ENCODE measurements around the gene CACNA1C.

CACNA1C gene

GRCh38 chr12:2467447-2468195 lies 414.8 kb downstream of the CACNA1C start:
- no peaks in the 10 kb centered on the region for H3K79me2 ChIP-seq (ENCODE audit: insufficient read depth, low read length)
- ATAC-seq (ENCODE audit: insufficient read depth, low read depth): no peak
- H2AFZ ChIP-seq (ENCODE audit: low read depth, low read length): no peak overlapping the region
- no peak overlapping the region for H3K27ac ChIP-seq (ENCODE audit: low read length)
- no peak overlapping the region for H3K9ac ChIP-seq (ENCODE audit: low read depth, low read length)
- H3K4me1 ChIP-seq (ENCODE audit: insufficient read depth, low read length): no peaks in the 10 kb centered on the region
- H3K4me2 ChIP-seq (ENCODE audit: insufficient read depth, low read length): no peak overlapping the region
- H3K27me3 ChIP-seq (ENCODE audit: insufficient read depth, low read length, poor library complexity): peaks cover 14% of the 10 kb centered on the region
- H4K20me1 ChIP-seq (ENCODE audit: insufficient read depth, low read length): 0 out of 2 replicates have a peak, but pooled peaks cover 2% of the 10 kb centered on the region
- no peak for DNase-seq
- no peaks in the 10 kb centered on the region for H3K36me3 ChIP-seq (ENCODE audit: insufficient read depth, low read length)
- no peaks in the 10 kb centered on the region for H3K9me3 ChIP-seq (ENCODE audit: insufficient read depth, low read length, severe bottlenecking)
- H3K4me3 ChIP-seq (ENCODE audit: low read depth in 1 of 2, low read length in 2 of 2): no peak overlapping the region
- TF ChIP-seq CTCF (IDR thresholded peaks at IDR 0.05; ENCODE audit: borderline replicate concordance, extremely low read depth, low read length, poor library complexity, severe bottlenecking): no peak
- no peak for TF ChIP-seq EZH2 (IDR thresholded peaks at IDR 0.05; ENCODE audit: borderline replicate concordance, low read depth, low read length, severe bottlenecking)

GRCh38 chr12:2475984-2476383 lies 423.2 kb downstream of the CACNA1C start:
- DNase-seq (no peak), ATAC-seq (ENCODE audit: insufficient read depth, low read depth) (no peak)
- Histone ChIP-seq H4K20me1 (ENCODE audit: insufficient read depth, low read length) (no peaks in the 10 kb centered on the region), H3K27ac (ENCODE audit: low read length) (no peak overlapping the region), H3K4me1 (ENCODE audit: insufficient read depth, low read length) (no peaks in the 10 kb centered on the region), H3K9me3 (ENCODE audit: insufficient read depth, low read length, severe bottlenecking) (no peaks in the 10 kb centered on the region), H3K4me3 (ENCODE audit: low read depth in 1 of 2, low read length in 2 of 2) (no peak overlapping the region), H3K9ac (ENCODE audit: low read depth, low read length) (no peak overlapping the region), H3K27me3 (ENCODE audit: insufficient read depth, low read length, poor library complexity) (peaks cover 8% of the 10 kb centered on the region), H3K4me2 (ENCODE audit: insufficient read depth, low read length) (no peak overlapping the region), H3K79me2 (ENCODE audit: insufficient read depth, low read length) (no peaks in the 10 kb centered on the region), H2AFZ (ENCODE audit: low read depth, low read length) (no peak overlapping the region), H3K36me3 (ENCODE audit: insufficient read depth, low read length) (no peaks in the 10 kb centered on the region)
- TF ChIP-seq CTCF (IDR thresholded peaks at IDR 0.05; ENCODE audit: borderline replicate concordance, extremely low read depth, low read length, poor library complexity, severe bottlenecking) (no peak), EZH2 (IDR thresholded peaks at IDR 0.05; ENCODE audit: borderline replicate concordance, low read depth, low read length, severe bottlenecking) (no peak)

GRCh38 chr12:2477009-2477766 lies 424.4 kb downstream of the CACNA1C start:
- Histone ChIP-seq H3K9me3 (ENCODE audit: insufficient read depth, low read length, severe bottlenecking) (no peaks in the 10 kb centered on the region), H3K4me2 (ENCODE audit: insufficient read depth, low read length) (no peak overlapping the region), H4K20me1 (ENCODE audit: insufficient read depth, low read length) (no peaks in the 10 kb centered on the region), H3K36me3 (ENCODE audit: insufficient read depth, low read length) (no peaks in the 10 kb centered on the region), H3K4me3 (ENCODE audit: low read depth in 1 of 2, low read length in 2 of 2) (no peak overlapping the region), H2AFZ (ENCODE audit: low read depth, low read length) (no peak overlapping the region), H3K27ac (ENCODE audit: low read length) (no peak overlapping the region), H3K9ac (ENCODE audit: low read depth, low read length) (no peak overlapping the region), H3K79me2 (ENCODE audit: insufficient read depth, low read length) (no peaks in the 10 kb centered on the region), H3K27me3 (ENCODE audit: insufficient read depth, low read length, poor library complexity) (peaks cover 8% of the 10 kb centered on the region), H3K4me1 (ENCODE audit: insufficient read depth, low read length) (no peaks in the 10 kb centered on the region)
- ATAC-seq (ENCODE audit: insufficient read depth, low read depth): no peak
- TF ChIP-seq EZH2 (IDR thresholded peaks at IDR 0.05; ENCODE audit: borderline replicate concordance, low read depth, low read length, severe bottlenecking): no peak
- TF ChIP-seq CTCF (IDR thresholded peaks at IDR 0.05; ENCODE audit: borderline replicate concordance, extremely low read depth, low read length, poor library complexity, severe bottlenecking): no peak
- no peak for DNase-seq

Measured in DND-41 (cell line).